IPS DF 19.7 (cell line): Measurements from ENCODE around the gene IL1R2.
A peak's percentile ranks its signal among the peaks of the same experiment; 100 is the strongest.

Source experiments
- DNase-seq: peaks from one replicate; pipeline ENCODE4 v3.0.0-alpha.2; 2013; ENCODE audit warnings: low read depth, low spot score

IL1R2 gene, protein sequence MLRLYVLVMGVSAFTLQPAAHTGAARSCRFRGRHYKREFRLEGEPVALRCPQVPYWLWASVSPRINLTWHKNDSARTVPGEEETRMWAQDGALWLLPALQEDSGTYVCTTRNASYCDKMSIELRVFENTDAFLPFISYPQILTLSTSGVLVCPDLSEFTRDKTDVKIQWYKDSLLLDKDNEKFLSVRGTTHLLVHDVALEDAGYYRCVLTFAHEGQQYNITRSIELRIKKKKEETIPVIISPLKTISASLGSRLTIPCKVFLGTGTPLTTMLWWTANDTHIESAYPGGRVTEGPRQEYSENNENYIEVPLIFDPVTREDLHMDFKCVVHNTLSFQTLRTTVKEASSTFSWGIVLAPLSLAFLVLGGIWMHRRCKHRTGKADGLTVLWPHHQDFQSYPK

GRCh38 chr2:101991721-101992145 is at the start of gene IL1R2:
TSS of gene IL1R2 (plus strand) at chr2:101991960. CDS start at chr2:102008576, 16,616 bp downstream.
- DNase-seq = no peak

GRCh38 chr2:101942851-101943250 is 48.9 kb upstream of the IL1R2 start:
- DNase-seq = no peak

- no peak for DNase-seq
These were observed 45.3 kb upstream of the IL1R2 start for GRCh38 chr2:101946372-101947039.

DNA sequence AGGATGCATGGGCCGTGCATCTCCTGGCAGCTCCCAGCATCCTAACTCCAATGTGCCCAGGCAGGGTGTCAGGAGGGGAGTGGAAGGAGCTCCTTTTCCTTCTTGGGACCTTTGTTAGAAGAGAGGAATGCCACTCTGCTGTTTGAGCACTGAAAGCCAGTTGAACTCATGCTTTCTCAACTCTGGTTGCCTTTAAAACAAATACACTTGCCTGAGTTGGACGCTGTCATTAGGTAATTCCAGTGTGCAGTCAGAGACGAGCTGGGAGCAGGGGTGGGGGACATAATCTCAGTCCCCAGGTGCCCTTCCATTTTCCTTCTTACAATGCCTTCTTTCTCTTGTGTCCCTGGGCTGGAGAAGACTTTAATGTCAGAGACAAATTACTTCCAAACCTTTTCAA is 44.4 kb upstream of the IL1R2 start:
- no peak for DNase-seq

GRCh38 chr2:101948625-101949155 is 43.1 kb upstream of the IL1R2 start:
- no peak for DNase-seq

DNA sequence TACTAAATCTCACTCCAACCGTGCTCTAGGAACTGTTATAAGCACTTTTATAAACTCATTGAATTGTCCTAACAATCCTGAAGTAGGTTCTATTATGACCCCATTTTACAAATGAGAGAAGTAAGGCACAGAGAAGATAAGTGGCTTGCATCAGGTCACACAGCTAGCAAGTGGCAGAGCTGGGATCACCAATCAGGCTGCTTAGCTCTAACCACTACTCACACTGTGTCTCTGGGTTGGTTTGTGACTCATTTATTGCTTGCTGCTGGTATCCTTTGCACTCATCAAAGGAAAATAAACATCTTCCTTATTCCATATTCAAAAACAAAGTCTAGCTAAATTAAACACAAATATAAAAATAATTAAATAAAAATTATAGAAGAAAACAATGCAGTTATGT is 42.5 kb upstream of the IL1R2 start:
- no peak for DNase-seq

- no peak for DNase-seq
These were observed 40.5 kb upstream of the IL1R2 start for GRCh38 chr2:101951296-101951695.

- DNase-seq = no peak
These were observed 39.2 kb upstream of the IL1R2 start for GRCh38 chr2:101952551-101952950.

GRCh38 chr2:101956465-101957438 is 35.0 kb upstream of the IL1R2 start:
- no peak for DNase-seq

GRCh38 chr2:101958061-101958460 is 33.7 kb upstream of the IL1R2 start:
- no peak for DNase-seq

GRCh38 chr2:101960819-101961337 is 30.9 kb upstream of the IL1R2 start:
- DNase-seq = no peak

DNA sequence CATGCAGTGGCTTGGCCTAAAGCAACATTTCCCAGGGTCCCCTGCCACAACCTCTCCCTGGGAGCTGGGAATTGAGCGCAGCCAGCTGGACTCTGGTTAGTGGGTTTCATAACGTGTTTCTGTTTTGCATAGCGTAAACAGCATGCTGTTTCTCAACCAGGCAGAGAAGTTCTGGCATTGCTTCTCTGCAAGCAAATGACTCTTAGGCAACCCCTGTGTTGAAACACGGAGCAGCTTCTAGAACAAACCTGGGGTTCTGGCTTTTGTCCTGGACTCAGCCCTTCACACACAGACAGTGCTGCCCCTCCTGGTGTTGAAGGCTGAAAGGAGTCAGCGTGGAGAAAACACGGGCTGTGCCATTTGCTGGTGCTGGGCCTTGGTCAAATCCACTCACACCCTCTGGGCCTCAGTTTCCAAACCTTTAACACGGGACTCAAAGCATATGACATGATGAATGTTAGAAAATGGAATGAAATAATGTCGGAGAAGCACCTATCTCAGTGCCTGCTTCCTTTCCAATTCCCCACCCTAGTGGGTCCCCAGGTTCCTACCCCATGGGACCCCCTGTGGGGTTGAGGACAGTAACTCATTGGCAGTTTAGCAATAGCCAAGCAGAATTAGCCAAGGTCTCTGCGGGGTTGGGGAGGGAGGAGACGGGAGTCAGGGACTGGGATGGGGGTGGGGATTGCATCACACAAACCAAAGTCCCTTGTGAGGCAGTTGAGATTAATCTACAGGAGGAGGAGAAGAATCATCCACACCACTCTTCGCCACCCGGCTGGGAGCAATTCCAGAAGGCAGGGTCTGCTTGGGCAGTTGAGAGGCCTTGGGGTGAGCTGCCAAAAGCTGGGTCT is 30.2 kb upstream of the IL1R2 start:
- no peak for DNase-seq

- no peak for DNase-seq
These were observed 29.5 kb upstream of the IL1R2 start for GRCh38 chr2:101962309-101962708.

- DNase-seq = no peak
These were observed 28.6 kb upstream of the IL1R2 start for GRCh38 chr2:101963198-101963597.

- no peak for DNase-seq
These were observed 23.8 kb upstream of the IL1R2 start for GRCh38 chr2:101967826-101968513.

GRCh38 chr2:101969723-101970122 is 22.0 kb upstream of the IL1R2 start:
- peak; percentile 54 for DNase-seq

DNA sequence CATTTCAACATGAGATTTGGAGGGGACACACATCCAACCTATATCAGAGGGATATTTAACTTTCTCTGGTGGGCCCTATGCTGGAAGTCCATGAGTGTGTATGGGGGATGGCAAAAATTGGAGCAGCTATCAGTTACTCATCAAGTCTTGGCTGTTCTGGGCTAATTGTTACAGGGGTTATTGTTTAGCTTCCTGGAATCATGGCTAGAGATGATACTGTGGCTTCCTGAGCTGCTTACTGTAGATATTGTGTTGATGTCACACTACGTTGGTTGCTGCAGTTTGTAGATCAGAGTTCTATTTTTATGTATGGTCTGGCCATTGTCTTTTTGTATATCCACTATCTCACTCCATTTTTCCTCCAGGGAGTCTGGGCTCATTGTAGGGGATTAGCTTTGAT is 20.9 kb upstream of the IL1R2 start:
- no peak for DNase-seq

DNA sequence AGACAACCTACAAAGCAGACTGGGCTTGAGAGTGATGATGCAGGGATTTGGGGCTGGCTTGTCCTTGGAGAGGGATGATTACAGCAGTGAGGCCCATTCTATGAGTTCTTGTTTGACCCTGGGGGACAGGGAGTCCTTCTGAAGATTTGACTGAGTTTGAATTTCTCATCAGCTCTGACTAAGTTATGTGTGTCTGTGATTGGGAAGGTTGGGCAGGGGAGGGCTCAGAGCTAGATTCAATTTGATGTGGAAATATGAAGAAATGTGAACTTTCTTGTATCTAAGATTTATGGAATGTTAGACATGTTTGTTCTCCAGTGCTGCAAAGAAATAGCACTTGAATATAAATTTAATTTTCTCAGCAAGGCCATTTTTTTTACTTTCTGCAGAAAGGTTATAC is 19.9 kb upstream of the IL1R2 start:
- no peak for DNase-seq

DNA sequence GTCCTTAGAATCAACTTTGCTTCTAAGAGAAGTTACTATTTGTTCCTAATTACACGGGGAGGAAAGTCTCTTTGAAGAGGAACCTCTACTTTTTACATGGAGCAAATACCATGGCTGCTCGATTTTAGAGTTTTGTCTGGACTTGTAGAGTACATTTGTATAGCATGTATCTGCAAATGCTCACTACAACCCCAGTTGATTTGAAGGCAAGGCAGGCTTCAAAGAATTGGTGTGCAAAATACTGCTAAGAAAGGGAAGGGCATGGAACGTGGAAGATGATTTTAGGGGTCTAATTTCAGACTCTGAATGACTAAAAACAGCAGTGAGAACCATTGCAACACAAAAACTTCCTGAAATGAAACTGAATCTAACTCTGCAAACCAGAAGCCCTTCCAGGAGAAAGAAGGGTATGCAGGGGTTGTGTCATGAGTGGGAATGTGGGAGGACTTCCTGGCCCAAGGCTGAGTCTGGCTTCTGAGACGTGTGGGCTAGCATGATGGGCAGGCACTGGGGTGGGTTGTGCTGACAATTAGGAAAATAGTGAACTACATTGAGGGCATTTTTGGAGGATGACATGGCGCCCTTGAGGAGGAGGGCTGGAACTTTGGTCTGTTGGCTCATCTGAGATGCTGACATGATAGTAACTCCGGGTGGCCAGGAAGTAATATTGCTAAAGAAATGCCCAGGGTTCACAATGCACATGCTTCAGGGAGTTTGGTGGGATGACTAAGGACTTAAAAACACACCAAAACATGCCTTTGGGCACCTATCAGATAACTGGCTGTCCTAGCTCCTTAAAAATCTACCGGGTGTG is 18.9 kb upstream of the IL1R2 start:
- no peak for DNase-seq
